IMR-90 (cell line): ENCODE results near the gene BATF2. TPM values are rescaled to one million over a fixed set of nuclear protein-coding genes. Genes with fewer than 3 reads are reported as not detected.

Experiments used
- ATAC-seq: fragments of 200-7000 bp; cut with Tn5 transposase; 2 replicates; pipeline ENCODE4 v1.9.1; 2020; ENCODE audit warnings: low read depth, mild to moderate bottlenecking, moderate library complexity
- BruUV-seq: library from RNA; stranded (reverse); fragments of 400-500 nt; replicated peaks from 2 replicates; lab custom pipeline; 2021; lab: Mats Ljungman, UMichigan
- CTCF ChIA-PET: fragments of 300-600 bp; formaldehyde crosslinking; extraction: SDS; loops from one replicate; lab custom pipeline; 2021; ENCODE audit warnings: antibody characterized with exemption; lab: Yijun Ruan, JAX
- POLR2A ChIA-PET: fragments of 300-600 bp; sonication (Branson Sonifier 250); formaldehyde crosslinking; loops from one replicate; lab custom pipeline; 2022; ENCODE audit warnings: antibody characterized with exemption; ENCODE audit not compliant: unreplicated experiment; lab: Charles Lee
- DNase-seq: peaks from one replicate; pipeline ENCODE4 v3.0.0; 2013
- H2AFZ ChIP-seq: replicated peaks from 2 replicates; pipeline ENCODE3; 2013; ENCODE audit warnings: low read length, mild to moderate bottlenecking; ENCODE audit not compliant: poor library complexity
- H2AK5ac ChIP-seq: 2 replicates; pipeline ENCODE4 v1.6.1; 2013; ENCODE audit warnings: low read depth, low read length, inconsistent platforms
- H2AK9ac ChIP-seq: replicated peaks from 2 replicates; pipeline ENCODE3; 2013; ENCODE audit warnings: mild to moderate bottlenecking, low read depth, low read length, moderate library complexity; ENCODE audit not compliant: poor library complexity
- H2BK120ac ChIP-seq: 2 replicates; pipeline ENCODE4 v1.6.1; 2013; ENCODE audit warnings: low read depth, low read length, inconsistent platforms
- H2BK15ac ChIP-seq: 3 replicates; pipeline ENCODE4 v1.6.1; 2013; ENCODE audit warnings: low read depth, low read length, inconsistent platforms
- H2BK20ac ChIP-seq: 2 replicates; pipeline ENCODE4 v1.6.1; 2013; ENCODE audit warnings: low read depth, mild to moderate bottlenecking, inconsistent platforms, low read length, moderate library complexity
- H2BK5ac ChIP-seq: 2 replicates; pipeline ENCODE4 v1.6.1; 2013; ENCODE audit warnings: mild to moderate bottlenecking, low read depth, low read length, inconsistent platforms; ENCODE audit not compliant: poor library complexity, severe bottlenecking
- H3K14ac ChIP-seq: replicated peaks from 2 replicates; pipeline ENCODE4 v1.6.1; 2013; ENCODE audit warnings: low read depth, low read length, inconsistent platforms
- H3K18ac ChIP-seq: 2 replicates; pipeline ENCODE4 v1.6.1; 2013; ENCODE audit warnings: low read depth, low read length, control low read depth
- H3K23ac ChIP-seq: 2 replicates; pipeline ENCODE4 v1.6.1; 2013; ENCODE audit warnings: low read depth, low read length, inconsistent platforms
- H3K27ac ChIP-seq: 2 replicates; pipeline ENCODE4 v1.5.1; 2013; ENCODE audit warnings: mild to moderate bottlenecking, control low read depth, low read length; ENCODE audit not compliant: insufficient read depth
- H3K27me3 ChIP-seq: 2 replicates; pipeline ENCODE4 v1.6.1; 2013; ENCODE audit warnings: low read length; ENCODE audit not compliant: control insufficient read depth, insufficient read depth
- H3K36me3 ChIP-seq: 2 replicates; pipeline ENCODE4 v1.6.1; 2013; ENCODE audit warnings: low read length, mixed read lengths; ENCODE audit not compliant: control insufficient read depth, insufficient read depth
- H3K4ac ChIP-seq: 2 replicates; pipeline ENCODE4 v1.6.1; 2013; ENCODE audit warnings: low read depth, low read length, inconsistent platforms
- H3K4me1 ChIP-seq: 2 replicates; pipeline ENCODE4 v1.6.1; 2013; ENCODE audit warnings: low read length, mixed read lengths; ENCODE audit not compliant: control insufficient read depth, insufficient read depth
- H3K4me2 ChIP-seq: 2 replicates; pipeline ENCODE4 v1.6.1; 2013; ENCODE audit warnings: low read depth, mild to moderate bottlenecking, control low read depth, low read length, moderate library complexity
- H3K4me3 ChIP-seq: 2 replicates; pipeline ENCODE4 v1.5.1; 2013; ENCODE audit warnings: low read depth, mild to moderate bottlenecking, control low read depth, low read length, moderate library complexity; ENCODE audit not compliant: insufficient read depth
- H3K56ac ChIP-seq: 2 replicates; pipeline ENCODE4 v1.6.1; 2013; ENCODE audit warnings: low read length, inconsistent platforms; ENCODE audit not compliant: insufficient read depth; ENCODE audit errors: extremely low read depth
- H3K79me1 ChIP-seq, 2 experiments: 2 replicates each; pipeline ENCODE4 v1.6.1; 2013; ENCODE audit warnings: low read length in 2 of 2, inconsistent platforms in 1 of 2, low read depth in 1 of 2
- H3K9ac ChIP-seq: 2 replicates; pipeline ENCODE4 v1.6.1; 2013; ENCODE audit warnings: low read depth, low read length, control low read depth
- H3K9me1 ChIP-seq: 2 replicates; pipeline ENCODE4 v1.6.1; 2013; ENCODE audit warnings: low read length, inconsistent platforms; ENCODE audit not compliant: insufficient read depth
- H3K9me3 ChIP-seq: 2 replicates; pipeline ENCODE4 v1.6.1; 2013; ENCODE audit warnings: low read length; ENCODE audit not compliant: control insufficient read depth, insufficient read depth
- H4K20me1 ChIP-seq: 2 replicates; pipeline ENCODE4 v1.6.1; 2013; ENCODE audit warnings: low read length, inconsistent platforms; ENCODE audit not compliant: insufficient read depth
- H4K5ac ChIP-seq: 2 replicates; pipeline ENCODE4 v1.6.1; 2013; ENCODE audit warnings: mild to moderate bottlenecking, low read depth, low read length, control low read depth
- H4K8ac ChIP-seq, 2 experiments: 2 replicates each; pipeline ENCODE4 v1.6.1; 2013; ENCODE audit warnings: low read depth in 2 of 2, low read length in 2 of 2, control low read depth in 1 of 2, inconsistent platforms in 1 of 2
- H4K91ac ChIP-seq: 2 replicates; pipeline ENCODE4 v1.6.1; 2013; ENCODE audit warnings: low read depth, low read length, inconsistent platforms; ENCODE audit not compliant: insufficient read depth
- BHLHE40 ChIP-seq: fragments of 150-350 bp; IDR thresholded peaks from 2 replicates; pipeline ENCODE4 v1.6.1; 2016; ENCODE audit warnings: mild to moderate bottlenecking, low read depth, low read length
- CEBPB ChIP-seq: IDR thresholded peaks from 2 replicates; pipeline ENCODE4 v1.6.1; 2012; ENCODE audit warnings: low read depth, low read length, improper control_type of control experiment
- CHD1 ChIP-seq: IDR thresholded peaks from 2 replicates; pipeline ENCODE4 v1.6.1; 2012; ENCODE audit warnings: low read depth, low read length, improper control_type of control experiment
- FOS ChIP-seq: fragments of 150-350 bp; IDR thresholded peaks from 2 replicates; pipeline ENCODE4 v1.6.1; 2016; ENCODE audit warnings: low read depth, low read length
- MAFK ChIP-seq: IDR thresholded peaks from 2 replicates; pipeline ENCODE4 v1.6.1; 2012; ENCODE audit warnings: low read depth, low read length, improper control_type of control experiment
- MAZ ChIP-seq: IDR thresholded peaks from 2 replicates; pipeline ENCODE4 v1.6.1; 2012; ENCODE audit warnings: low read depth, mild to moderate bottlenecking, low read length, improper control_type of control experiment, moderate library complexity, borderline replicate concordance
- MXI1 ChIP-seq: IDR thresholded peaks from 2 replicates; pipeline ENCODE4 v1.6.1; 2012; ENCODE audit warnings: low read depth, mild to moderate bottlenecking, low read length, moderate library complexity, borderline replicate concordance
- NFE2L2 ChIP-seq: fragments of 150-350 bp; IDR thresholded peaks from 2 replicates; pipeline ENCODE4 v1.6.1; 2016; ENCODE audit warnings: low read depth, mild to moderate bottlenecking, low read length
- POLR2A ChIP-seq: IDR thresholded peaks from 2 replicates; pipeline ENCODE4 v1.6.1; 2012; ENCODE audit warnings: mild to moderate bottlenecking, low read depth, low read length
- RAD21 ChIP-seq: IDR thresholded peaks from 2 replicates; pipeline ENCODE4 v1.6.1; 2012; ENCODE audit warnings: low read length, improper control_type of control experiment
- RCOR1 ChIP-seq: IDR thresholded peaks from 2 replicates; pipeline ENCODE4 v1.6.1; 2012; ENCODE audit warnings: mild to moderate bottlenecking, low read length, improper control_type of control experiment; ENCODE audit not compliant: insufficient replicate concordance
- RFX5 ChIP-seq: IDR thresholded peaks from 2 replicates; pipeline ENCODE4 v1.8.0; 2012; ENCODE audit warnings: low read depth, mild to moderate bottlenecking, low read length, moderate library complexity
- SMC3 ChIP-seq: fragments of 150-350 bp; IDR thresholded peaks from 2 replicates; pipeline ENCODE4 v1.6.1; 2016; ENCODE audit warnings: low read depth, mild to moderate bottlenecking, antibody characterized with exemption, low read length, moderate library complexity
- USF2 ChIP-seq: fragments of 150-350 bp; IDR thresholded peaks from 2 replicates; pipeline ENCODE4 v1.6.1; 2017; ENCODE audit warnings: mild to moderate bottlenecking, antibody characterized with exemption, low read length, low read depth
- WGBS, 2 experiments: methylation state at CpG; one replicate each; pipeline versions ENCODE4 v1.1.5 to v1.1.7; 2013; ENCODE audit warnings: missing lambda C conversion rate in 2 of 2; ENCODE audit not compliant: insufficient read length in 1 of 2; ENCODE audit errors: extremely low coverage in 2 of 2; 5-methylcytosine and 5-hydroxymethylcytosine counted together
- dilution Hi-C: fragments of 300-500 bp; cut with HindIII; formaldehyde crosslinking; loops from one replicate; pipeline ENCODE4 v1.14.3; 2018; ENCODE audit warnings: low sequenced_read_pairs; ENCODE audit not compliant: unreplicated experiment
- in situ Hi-C: fragments of 300-500 bp; cut with MboI; formaldehyde crosslinking; loops from 3 replicates; pipeline ENCODE4 v1.14.3; 2019; ENCODE audit warnings: low sequenced_read_pairs, inconsistent platforms, mixed read lengths
- intact Hi-C: fragments of 100-400 bp; cut with micrococcal nuclease; formaldehyde crosslinking; loops from 2 replicates; pipeline ENCODE4 v1.10.0; 2022
- polyA plus RNA-seq, 3 experiments: library from polyadenylated mRNA; depleted of rRNA; stranded (reverse); fragments of >200 nt; gene quantifications; 2 replicates each; pipeline ENCODE4 v1.2.3, GENCODE V29; 2012; ENCODE audit warnings: low replicate concordance in 1 of 3
- total RNA-seq: library from RNA; depleted of rRNA; stranded (reverse); fragments of >200 nt; gene quantifications from 2 replicates; pipeline ENCODE4 v1.2.3, GENCODE V29; 2012
- TF ChIP-seq, protein P1 (sequence below): fragments of 150-350 bp; IDR thresholded peaks from 2 replicates; pipeline ENCODE4 v1.6.1; 2016; ENCODE audit warnings: low read depth, mild to moderate bottlenecking, low read length, moderate library complexity, borderline replicate concordance
- TF ChIP-seq, protein P2 (sequence below): conservative IDR thresholded peaks from 2 replicates; pipeline ENCODE4 v1.5.1; 2012; ENCODE audit warnings: mild to moderate bottlenecking, low read depth, low read length, improper control_type of control experiment

Gene BATF2
- total and polyA plus RNA-seq, 2 of the 4 experiments (the other 2 are of a cell fraction), result 0.36 to 1.2 TPM

GRCh38 chr11:65017937-65018336 is 21.2 kb upstream of the BATF2 start:
- DNase-seq (no peak), ATAC-seq (no peak)
- in situ Hi-C loops (no loop called here), intact Hi-C loops (no loop called here), dilution Hi-C loops (no loop called here)
- Histone ChIP-seq H3K18ac (no peak overlapping the region), H3K14ac (no peak overlapping the region), H4K20me1 (no peaks in the 10 kb centered on the region), H3K56ac (no peak overlapping the region), H3K9me3 (no peaks in the 10 kb centered on the region), H2AK5ac (no peak overlapping the region), H3K79me1 (peaks cover 15 to 38% of the 10 kb centered on the region in 2 experiments), H3K4me2 (no peak overlapping the region), H4K5ac (no peak overlapping the region), H3K27ac (no peak overlapping the region), H3K4ac (no peak overlapping the region), H3K4me3 (no peak overlapping the region), H2BK120ac (no peak overlapping the region), H4K91ac (no peak overlapping the region), H4K8ac (no peak overlapping the region), H2BK15ac (no peak overlapping the region), H3K23ac (no peak overlapping the region), H2BK20ac (no peak overlapping the region), H3K9me1 (peaks cover 18% of the 10 kb centered on the region), H3K36me3 (peaks cover 11% of the 10 kb centered on the region), H2AFZ (no peak overlapping the region), H3K27me3 (no peaks in the 10 kb centered on the region), H2BK5ac (no peak overlapping the region), H3K4me1 (peaks cover 5% of the 10 kb centered on the region), H3K9ac (no peak overlapping the region), H2AK9ac (no peak overlapping the region)
- ChIA-PET CTCF (no interaction called here), POLR2A (no interaction called here)
- TF ChIP-seq, protein P1, sequence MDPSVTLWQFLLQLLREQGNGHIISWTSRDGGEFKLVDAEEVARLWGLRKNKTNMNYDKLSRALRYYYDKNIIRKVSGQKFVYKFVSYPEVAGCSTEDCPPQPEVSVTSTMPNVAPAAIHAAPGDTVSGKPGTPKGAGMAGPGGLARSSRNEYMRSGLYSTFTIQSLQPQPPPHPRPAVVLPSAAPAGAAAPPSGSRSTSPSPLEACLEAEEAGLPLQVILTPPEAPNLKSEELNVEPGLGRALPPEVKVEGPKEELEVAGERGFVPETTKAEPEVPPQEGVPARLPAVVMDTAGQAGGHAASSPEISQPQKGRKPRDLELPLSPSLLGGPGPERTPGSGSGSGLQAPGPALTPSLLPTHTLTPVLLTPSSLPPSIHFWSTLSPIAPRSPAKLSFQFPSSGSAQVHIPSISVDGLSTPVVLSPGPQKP, result no peak
- TF ChIP-seq BHLHE40 (no peak), SMC3 (no peak), NFE2L2 (no peak), CEBPB (no peak), RCOR1 (no peak), CHD1 (no peak), MAFK (no peak), MAZ (no peak), MXI1 (no peak), POLR2A (no peak), USF2 (no peak), RAD21 (no peak), RFX5 (no peak), FOS (no peak)
- TF ChIP-seq, protein P2, sequence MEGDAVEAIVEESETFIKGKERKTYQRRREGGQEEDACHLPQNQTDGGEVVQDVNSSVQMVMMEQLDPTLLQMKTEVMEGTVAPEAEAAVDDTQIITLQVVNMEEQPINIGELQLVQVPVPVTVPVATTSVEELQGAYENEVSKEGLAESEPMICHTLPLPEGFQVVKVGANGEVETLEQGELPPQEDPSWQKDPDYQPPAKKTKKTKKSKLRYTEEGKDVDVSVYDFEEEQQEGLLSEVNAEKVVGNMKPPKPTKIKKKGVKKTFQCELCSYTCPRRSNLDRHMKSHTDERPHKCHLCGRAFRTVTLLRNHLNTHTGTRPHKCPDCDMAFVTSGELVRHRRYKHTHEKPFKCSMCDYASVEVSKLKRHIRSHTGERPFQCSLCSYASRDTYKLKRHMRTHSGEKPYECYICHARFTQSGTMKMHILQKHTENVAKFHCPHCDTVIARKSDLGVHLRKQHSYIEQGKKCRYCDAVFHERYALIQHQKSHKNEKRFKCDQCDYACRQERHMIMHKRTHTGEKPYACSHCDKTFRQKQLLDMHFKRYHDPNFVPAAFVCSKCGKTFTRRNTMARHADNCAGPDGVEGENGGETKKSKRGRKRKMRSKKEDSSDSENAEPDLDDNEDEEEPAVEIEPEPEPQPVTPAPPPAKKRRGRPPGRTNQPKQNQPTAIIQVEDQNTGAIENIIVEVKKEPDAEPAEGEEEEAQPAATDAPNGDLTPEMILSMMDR, result no peak
- WGBS, 2 experiments, result no CpG with 5 or more reads among the region's 6 CpGs
- no TSS peak for BruUV-seq
